Measurements from ENCODE around the gene FAM47B.

Gene FAM47B

DNA sequence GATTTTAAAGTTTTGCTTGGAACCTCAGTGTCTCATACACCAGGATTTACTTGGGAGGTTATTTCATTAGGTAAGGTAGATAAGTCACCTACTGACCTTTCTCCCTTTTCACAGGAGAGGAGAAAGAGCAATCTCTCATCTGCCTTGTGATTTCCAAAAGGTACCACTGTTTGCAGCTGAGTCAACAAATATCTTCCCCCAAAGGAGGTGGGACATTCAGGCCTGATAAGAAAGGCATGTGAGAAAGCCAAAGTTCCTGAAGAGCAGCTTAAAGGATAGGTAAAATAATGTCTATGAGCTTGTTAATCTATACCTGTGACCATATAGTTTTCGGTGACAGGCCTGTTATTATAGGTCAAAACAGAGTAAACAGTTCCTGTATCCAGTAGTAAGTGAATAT lies 45.0 kb downstream of the FAM47B start:
- Histone ChIP-seq H2AFZ (ENCODE audit: low read depth, low read length) (no peak overlapping the region), H3K4me2 (ENCODE audit: low read length) (no peak overlapping the region), H3K4me3 (ENCODE audit: low read length) (no peak overlapping the region), H3K9me3 (ENCODE audit: insufficient read depth, low read length) (no peaks in the 10 kb centered on the region), H3K79me2 (ENCODE audit: low read length) (no peaks in the 10 kb centered on the region), H3K36me3 (replicated peaks; ENCODE audit: low read depth, low read length) (no peaks in the 10 kb centered on the region), H3K4me1 (ENCODE audit: low read length) (no peaks in the 10 kb centered on the region), H3K9ac (ENCODE audit: low read length) (no peak overlapping the region), H4K20me1 (ENCODE audit: insufficient read depth, low read length) (no peaks in the 10 kb centered on the region), H3K27me3 (ENCODE audit: low read depth, low read length) (no peaks in the 10 kb centered on the region), H3K27ac (ENCODE audit: low read length) (no peak overlapping the region)
- no peak for TF ChIP-seq EZH2phosphoT487 (IDR thresholded peaks at IDR 0.05; ENCODE audit: low read depth)
- TF ChIP-seq, protein P1, sequence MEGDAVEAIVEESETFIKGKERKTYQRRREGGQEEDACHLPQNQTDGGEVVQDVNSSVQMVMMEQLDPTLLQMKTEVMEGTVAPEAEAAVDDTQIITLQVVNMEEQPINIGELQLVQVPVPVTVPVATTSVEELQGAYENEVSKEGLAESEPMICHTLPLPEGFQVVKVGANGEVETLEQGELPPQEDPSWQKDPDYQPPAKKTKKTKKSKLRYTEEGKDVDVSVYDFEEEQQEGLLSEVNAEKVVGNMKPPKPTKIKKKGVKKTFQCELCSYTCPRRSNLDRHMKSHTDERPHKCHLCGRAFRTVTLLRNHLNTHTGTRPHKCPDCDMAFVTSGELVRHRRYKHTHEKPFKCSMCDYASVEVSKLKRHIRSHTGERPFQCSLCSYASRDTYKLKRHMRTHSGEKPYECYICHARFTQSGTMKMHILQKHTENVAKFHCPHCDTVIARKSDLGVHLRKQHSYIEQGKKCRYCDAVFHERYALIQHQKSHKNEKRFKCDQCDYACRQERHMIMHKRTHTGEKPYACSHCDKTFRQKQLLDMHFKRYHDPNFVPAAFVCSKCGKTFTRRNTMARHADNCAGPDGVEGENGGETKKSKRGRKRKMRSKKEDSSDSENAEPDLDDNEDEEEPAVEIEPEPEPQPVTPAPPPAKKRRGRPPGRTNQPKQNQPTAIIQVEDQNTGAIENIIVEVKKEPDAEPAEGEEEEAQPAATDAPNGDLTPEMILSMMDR (IDR thresholded peaks at IDR 0.05; ENCODE audit: low read depth, low read length), result no peak
